ENCODE measurements around the gene RNU6-9.
"Not testable (repeated sequence)": the region's sequence is repeated elsewhere in the genome, so short reads cannot be mapped to it uniquely, and the experiment has no call there.

Gene RNU6-9

DNA sequence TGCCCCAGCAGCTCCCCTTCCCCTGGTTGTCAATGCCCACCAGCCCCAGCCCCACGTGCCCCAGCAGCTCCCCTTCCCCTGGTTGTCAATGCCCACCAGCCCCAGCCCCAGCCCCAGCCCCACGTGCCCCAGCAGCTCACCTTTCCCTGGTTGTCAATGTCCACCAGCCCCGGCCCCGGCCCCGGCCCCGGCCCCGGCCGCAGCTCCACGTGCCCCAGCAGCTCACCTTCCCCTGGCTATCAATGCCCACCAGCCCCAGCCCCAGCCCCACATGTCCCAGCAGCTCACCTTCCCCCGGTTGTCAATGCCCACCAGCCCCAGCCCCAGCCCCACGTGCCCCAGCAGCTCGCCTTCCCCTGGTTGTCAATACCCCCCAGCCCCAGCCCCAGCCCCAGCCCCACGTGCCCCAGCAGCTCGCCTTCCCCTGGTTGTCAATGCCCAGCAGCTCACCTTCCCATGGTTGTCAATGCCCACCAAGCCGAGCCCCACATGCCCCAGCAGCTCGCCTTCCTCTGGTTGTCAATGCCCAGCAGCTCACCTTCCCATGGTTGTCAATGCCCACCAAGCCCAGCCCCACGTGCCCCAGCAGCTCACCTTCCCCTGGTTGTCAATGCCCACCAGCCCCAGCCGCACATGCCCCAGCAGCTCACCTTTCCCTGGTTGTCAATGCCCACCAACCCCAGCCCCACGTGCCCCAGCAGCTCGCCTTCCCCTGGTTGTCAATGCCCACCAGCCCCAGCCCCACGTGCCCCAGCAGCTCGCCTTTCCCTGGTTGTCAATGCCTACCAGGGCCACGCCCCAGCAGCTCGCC, 14.3 kb upstream of the RNU6-9 start:
- not testable (repeated sequence) for DNase-seq

GRCh38 chr19:879711-880438, 13.4 kb upstream of the RNU6-9 start:
- no peak for DNase-seq

- no peak for DNase-seq
These were observed 11.8 kb upstream of the RNU6-9 start for GRCh38 chr19:881385-882071.

- no peak for DNase-seq
These were observed 10.3 kb upstream of the RNU6-9 start for GRCh38 chr19:882871-883497.

DNA sequence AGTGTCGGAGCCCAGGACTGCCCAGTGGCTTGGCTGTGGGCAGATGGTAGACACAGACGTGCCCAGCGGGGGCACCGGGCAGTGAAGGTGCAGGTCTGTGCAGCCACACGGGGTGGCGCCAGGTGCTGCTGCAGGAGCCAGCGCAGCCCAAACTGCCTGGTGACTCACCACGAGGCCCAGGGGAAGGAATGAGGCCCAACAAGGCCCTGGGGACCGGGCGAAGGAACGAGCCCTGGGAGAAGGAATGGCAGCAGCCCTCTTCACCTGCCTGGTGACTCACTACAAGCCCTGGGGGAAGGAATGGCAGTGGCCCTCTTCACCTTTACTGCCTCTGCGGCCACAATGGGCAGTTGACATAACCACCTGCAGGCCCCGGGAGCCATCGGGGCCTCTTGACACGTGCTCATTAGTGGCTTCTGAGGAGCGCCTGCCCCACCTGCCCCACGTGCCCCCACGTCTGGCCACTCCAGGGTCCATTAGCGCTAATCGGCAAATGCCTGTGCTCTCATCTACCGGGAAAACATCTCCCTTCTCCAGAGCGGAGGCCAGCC, 9.5 kb upstream of the RNU6-9 start:
- no peak for DNase-seq

DNA sequence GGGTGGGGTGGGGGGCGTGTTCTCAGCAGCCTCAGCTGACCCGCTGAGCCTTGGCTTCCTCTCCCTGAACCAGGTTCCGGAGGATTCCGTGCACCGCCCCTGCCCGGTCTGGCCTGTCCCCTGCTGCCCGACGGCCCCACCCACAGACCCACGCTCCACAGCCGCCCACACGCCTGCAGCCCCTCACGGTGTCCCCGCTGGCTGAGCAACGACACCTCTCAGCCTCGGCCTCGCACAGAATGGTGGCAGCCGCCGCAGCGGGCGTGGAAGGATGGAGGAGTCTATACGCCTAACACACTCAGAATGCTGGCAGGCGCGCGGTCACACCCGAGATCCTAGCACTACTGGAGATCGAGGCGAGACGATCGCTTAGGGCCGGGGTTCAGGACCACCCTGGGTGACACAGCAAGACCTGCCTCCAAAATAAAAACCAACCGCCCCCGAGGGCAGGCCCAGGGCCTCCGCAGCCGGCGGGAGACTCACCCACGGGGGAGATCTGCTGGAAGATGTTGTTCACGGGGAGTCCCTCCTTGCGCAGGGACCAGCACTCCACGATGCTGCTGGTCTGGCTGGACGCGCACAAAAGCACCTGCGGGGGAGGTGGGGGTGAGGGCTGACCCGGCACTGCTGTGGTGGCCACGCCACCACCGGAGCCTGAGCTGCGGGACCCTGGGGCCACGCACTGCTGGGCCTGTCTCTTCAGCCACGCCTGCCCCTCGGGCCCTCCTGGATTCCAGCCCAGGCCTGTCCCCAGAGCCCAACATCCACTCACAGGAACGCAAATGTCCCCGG, 8.7 kb upstream of the RNU6-9 start:
- no peak for DNase-seq

DNA sequence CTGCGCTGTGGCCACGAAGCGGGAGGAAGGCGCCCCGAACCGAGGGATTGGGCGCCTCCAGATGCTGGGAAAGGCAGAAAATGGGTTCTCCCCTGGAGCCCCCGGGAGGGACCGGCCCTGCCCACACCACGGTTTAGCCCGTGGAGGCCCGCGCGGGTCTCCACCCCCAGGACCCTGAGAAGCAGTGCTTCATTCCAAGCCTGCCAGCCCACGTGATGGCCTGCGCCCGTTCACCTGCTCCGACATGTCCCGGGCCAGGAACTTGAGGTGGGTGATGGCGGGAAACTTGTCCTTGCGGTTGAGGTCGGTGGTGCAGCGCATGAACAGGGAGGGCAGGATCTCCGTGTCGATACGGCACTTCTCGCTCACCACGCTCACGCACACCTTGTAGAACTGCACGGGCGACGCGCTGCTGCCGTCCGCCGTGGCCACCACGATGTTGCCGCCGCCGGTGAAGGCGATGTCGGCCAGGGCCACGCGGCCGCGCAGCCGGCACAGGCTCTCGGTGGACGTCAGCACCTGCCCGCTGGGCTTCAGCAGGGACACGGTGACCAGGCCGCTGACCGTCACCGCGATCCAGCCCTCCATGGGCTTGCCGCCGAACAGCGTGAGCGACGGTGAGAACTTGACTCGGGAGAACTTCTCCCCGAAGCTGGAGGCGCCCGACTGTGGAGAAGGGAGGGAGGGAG, 7.6 kb upstream of the RNU6-9 start:
- no peak for DNase-seq

DNA sequence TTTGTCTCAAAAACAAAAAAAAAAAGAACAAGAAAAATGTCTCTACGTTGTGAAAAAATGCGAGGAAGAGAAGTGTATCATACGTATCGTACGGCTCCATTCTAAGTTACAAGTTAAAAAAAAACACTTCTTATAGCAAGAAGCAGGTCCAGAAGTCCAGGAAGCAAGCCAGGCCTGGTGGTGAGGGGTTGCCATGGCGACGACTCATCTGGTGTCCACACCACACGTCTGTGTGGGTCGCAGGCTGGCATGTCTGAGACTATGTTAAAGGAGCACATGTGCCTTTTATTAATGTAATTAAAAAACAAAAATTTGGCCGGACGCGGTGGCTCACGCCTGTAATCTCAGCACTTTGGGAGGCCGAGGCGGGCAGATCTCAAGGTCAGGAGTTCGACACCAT, 6.2 kb upstream of the RNU6-9 start:
- no peak for DNase-seq

GRCh38 chr19:887599-887998, 5.7 kb upstream of the RNU6-9 start:
- DNase-seq = no peak

GRCh38 chr19:888581-889385, 4.5 kb upstream of the RNU6-9 start:
- no peak for DNase-seq

DNA sequence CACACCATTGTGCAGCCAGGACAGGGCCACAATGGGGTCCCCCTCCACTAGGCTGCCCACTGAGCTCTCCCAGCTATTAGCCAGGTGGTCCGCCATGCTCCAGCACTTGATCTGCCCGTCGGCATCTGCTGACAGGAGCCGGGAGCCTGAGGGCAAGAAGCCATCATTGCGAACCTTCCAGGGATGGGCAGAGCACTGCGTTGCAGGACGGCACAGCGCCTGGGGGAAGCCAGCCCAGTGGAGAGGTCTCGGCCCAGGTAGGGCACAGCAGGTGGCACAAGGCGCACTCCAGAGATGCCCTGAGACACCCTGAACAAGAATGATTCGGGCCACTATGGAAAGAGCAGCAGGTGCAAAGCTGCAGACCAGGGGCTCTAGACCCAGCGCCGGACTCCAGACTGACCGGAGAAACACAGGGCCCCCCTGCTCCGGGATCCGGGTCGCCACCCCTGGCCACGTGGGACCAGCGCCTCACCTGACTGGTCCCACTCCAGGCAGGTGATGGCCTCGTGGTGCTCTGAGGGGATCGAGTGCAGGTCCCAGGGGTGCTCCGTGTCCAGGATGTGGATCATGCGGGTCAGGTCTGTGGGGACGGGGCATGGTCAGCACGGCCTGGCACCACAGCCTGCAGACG, 3.5 kb upstream of the RNU6-9 start:
- DNase-seq = no peak

- no peak for DNase-seq
These were observed 2.5 kb upstream of the RNU6-9 start for GRCh38 chr19:890831-891230.

GRCh38 chr19:891421-892200, 1.7 kb upstream of the RNU6-9 start:
- not testable (repeated sequence) for DNase-seq

DNA sequence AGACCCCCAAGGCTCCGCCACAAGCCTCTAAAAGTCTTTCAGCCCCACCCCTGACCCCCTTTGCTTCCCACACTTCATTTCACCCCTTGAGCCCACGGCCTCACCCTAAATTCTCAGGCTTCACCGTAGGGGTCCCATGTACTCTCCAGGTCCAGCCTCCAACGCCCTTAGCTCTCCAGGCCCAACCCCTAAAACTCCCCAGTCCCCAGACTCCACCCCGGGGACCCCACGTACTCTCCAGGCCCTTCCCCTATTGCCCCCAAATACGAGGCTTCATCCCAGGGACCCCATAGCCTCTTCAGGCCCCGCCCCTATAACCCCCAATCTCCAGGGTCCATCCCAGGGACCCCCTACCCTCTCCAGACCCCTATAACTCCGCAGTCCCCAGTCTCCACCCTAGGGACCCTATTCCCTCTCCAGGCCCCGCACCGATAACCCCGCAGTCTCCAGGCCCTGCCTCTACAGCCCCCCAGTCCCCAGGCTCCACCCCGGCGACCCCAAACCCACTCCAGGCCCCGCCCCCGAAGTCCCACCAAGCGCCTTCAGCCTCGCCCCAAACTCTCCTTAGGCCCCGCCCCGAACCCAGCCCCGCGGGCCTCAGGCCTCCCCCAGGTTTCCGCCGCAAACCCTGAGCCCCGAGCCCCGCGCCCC, 916 bp upstream of the RNU6-9 start:
- no peak for DNase-seq

DNA sequence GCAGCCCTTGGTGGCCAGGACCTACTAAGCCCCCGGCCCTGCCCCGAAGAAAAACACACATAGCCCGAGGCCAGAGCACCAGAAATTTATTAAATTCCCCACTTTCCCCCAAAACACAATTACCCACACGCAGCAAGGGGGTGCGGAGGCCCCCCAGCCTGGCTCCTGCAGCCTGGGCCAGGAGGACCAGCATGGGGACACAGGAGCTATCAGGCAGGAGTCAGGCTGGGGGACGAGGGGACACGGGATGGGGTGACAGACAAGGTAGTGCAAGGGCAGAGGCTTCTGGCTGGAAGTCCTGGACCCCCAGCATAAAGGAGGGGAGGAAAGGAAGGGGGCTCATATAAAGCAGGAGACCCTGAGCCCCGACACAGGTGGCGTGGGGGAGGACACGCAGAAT, 3.1 kb downstream of the RNU6-9 start:
- no peak for DNase-seq

- DNase-seq = no peak
These were observed 3.7 kb downstream of the RNU6-9 start for GRCh38 chr19:896999-897398.

DNA sequence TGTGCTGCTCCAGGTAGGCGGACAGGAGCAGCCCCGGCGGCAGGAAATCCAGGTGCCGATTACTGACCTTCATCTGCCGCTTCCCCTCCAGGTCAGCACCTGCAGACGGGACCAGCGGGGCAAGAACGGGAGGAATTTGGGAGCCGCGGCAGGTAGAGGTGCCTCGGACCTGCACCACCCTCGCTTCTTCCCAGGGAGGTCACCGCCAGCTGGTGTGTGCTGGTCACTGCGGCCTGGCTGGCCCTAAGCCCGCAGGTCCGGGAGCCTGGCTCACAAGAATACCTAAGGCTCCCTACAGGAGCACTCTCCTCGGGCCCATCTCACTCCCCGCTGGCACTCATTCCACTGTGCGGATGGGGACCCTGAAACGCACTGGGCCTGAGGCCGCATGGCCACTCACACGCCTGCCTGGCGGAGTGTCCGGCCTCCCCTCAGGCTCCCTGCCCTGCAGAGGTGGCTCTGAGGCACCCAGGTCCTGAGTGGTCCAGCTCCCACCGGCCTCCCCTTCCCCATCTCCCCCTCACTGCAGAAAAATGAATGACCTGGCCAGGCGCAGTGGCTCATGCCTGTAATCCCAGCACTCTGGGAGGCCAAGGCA, 4.3 kb downstream of the RNU6-9 start:
- no peak for DNase-seq

DNA sequence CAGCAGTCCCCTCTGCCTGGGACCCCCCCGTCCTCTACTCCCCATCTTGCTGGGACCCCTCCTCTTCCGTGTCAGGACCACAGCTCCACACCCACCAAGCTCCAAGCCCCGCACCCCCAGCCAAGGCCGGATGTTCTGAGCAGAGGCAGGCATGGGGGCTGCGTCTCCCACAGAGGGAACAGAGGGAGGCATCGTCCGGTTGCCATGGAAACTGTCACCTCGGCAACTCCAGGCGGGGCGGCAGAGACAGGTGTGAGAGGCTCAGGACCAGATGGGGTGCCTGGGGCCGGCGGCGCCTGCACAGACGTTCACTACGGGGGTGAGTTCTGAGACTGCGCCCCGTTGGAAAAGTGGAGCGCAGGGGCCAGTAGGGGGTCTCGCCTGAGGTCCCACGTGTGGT, 5.4 kb downstream of the RNU6-9 start:
- no peak for DNase-seq

Data from MV-4-11 (cell line).